Stimulated activated CD8-positive, alpha-beta memory T cell treated with anti-CD3 and anti-CD28 coated beads, Interleukin-12 subunit alpha, Interleukin-12 subunit beta, amount 100 ng/mL, for 1 hour (primary cell): ENCODE measurements around the gene TMEM9.

Source experiments
- DNase-seq: peaks from one replicate; pipeline ENCODE4 v3.0.0-alpha.2; 2020; ENCODE audit warnings: low read depth

The TMEM9 gene

DNA sequence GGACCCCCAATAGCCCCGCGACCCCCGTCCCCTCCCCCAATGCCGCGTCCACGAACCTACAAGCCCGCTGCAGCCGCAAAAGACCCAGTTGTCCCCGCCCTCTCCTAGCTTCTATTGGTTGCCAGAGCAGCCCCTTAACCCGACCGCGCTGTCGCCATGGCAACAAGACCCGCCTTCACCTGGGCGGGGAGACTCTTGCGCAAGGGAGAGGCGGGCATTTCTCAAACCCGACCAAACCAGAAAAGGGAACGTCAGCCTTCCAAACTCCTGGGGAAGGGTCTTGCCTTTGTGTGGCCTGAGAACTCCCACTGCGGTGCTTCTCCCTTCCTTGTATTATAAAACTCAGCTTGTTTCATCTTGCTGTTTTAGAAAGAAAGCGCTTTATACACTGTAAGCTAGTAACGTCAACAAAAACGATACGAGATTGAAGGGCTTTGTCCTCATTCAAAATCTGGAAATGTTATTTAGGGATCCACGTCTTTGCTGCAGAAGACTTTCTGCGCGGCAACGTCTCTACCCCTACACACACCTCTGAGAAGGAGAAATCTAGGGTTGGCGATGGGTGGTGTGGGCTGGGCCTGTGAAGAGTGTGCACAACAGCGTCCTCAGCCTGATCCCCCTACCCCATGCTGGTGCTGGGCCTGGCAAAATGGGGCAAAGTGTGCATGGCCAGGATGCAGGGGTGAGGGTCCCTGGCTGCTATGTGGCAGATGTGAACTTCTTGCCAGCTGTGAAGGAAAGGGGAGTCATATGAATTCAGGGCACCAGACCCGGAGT lies at the start of gene TMEM9:
Gene TMEM9, minus strand, starts transcription at position 86 of the 777 bp plus-strand sequence. CDS start 551 bp downstream, outside the sequence.
- DNase-seq = peak; percentile 99

DNA sequence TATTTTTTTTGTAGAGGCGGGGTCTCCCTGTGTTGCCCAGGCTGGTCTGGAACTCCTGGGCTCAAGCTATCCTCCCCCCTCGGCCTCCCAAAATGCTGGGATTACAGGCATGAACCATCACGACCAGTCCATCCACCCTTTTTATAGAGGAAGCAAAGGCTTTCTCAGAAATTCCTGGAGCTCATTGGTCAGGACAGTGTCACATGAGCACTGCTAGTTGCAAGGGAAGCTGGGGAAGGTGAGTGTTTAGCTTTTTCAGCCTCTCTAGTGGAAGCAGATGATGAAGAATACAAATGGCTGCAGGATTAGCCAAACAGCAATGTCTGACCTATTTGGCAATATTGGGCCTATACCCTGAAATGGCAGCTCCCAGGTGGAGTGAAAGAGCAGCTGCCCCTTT lies 44.3 kb upstream of the TMEM9 start:
- no peak for DNase-seq

DNA sequence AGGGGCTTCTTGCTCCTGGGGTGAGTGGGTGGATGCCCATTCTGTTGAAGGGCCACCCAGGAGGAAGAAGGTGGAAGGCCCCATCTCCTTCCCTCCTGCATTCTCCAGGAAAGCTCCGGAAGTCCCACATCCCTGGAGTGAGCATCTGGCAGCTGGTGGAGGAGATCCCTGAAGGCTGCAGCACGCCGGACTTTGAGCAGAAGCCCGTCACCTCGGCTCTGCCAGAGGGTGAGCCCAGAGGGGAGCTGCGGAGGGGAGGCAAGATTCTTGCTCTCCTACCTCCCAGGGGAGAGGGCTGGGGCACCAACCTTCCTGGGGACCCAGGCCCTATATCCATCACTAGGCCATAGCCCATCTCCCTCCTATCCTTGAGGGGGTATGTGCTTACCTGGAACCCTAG lies 39.8 kb upstream of the TMEM9 start:
- DNase-seq = no peak

DNA sequence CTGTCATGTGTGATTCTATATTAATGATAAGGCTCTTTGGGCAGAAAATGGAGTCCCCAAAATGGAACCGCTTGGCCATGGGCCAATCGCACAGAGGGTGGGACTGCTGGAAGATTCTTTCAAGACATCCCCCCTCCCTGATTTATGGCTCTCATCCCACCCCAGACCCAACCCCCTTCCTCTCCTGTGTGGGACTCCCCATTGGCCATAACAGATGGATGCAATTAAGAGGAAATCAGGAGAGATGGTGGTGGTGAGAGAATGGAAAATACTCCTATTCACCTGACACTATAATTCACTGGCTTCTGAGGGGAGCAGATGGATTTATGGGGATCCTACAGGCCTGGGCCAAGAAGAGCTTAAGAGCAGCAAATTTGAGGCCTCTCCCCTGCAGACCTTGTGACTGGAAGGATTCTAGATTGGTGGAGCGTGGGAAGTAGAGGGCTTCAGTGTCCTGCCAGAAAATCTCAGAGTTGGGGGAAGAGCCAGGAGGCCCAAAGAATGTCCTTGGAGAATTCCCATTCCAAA lies 38.1 kb upstream of the TMEM9 start:
- no peak for DNase-seq

DNA sequence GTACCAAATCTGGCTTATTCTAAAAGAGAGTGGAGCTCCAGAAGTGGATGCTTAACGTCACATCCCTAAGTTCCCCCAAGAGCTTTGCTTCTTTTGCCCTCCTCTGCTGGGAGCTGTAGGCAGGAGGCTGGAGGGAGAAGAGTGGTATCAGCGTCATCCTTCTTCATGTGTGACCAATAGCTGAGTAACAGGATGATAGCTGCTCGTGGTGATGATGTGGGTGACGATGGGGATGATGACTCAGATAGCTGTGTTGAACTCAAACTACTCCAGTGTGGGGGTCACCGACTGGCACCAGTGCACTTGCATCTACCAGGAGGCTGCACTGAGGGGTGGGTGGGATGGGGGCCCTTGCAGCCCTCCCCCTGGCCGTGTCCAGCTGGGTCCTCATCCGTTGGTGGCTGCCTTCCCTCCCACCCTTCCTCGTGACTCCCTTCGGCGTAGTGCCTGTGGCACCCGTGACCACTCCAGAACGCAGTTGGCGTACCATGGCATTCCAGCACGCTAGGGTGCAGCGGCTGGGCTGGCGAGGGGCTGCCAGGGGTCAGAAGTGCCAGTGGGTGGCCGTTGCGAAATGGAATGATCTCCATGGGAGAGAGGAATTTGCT lies 37.5 kb upstream of the TMEM9 start:
- DNase-seq = no peak

DNA sequence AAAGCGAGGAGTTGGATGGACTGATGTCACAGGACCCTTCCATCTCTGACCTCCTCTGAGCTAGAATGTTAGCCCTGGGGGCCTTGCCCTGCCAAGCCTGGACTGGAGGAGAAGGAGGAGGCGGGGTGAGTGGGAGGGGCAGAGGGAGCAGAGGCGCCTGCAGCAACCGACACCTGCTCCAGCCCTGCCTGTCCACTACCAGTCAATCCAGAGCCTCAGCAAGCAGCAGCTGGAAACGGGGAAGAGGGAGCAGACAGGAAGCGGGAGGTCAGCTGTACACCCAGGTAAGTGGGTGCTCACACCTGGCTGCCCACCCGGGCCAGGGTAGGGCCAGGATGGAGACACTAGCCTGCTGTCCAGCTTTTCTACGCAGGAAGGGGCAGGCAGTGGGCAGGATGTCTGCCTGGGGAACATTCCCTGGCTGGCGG lies 36.4 kb upstream of the TMEM9 start, which contains the start of gene IGFN1:
Gene IGFN1, plus strand, starts transcription at position 201 of the 428 bp plus-strand sequence. CDS start 2,470 bp downstream, outside the sequence.
- DNase-seq = no peak

DNA sequence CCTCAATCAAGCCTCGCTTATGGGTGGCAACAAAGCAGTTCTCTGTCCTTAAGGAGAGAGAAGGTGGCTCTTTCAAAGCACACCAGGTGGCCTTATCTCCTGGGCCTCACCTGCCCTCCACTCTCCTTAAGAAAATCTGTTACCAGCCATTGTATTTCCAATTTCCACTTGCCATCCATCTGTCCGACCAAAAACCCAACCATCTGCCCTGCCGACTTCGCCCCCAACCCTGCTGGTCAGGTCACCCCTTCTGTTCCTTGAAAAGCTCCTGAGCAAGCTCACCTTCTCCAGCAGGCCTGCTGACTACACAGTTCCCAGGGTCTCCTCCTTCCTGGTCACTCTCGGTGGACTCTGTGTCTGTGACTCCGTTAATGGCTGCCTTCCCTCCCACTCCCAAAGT lies 35.7 kb upstream of the TMEM9 start:
- DNase-seq = no peak

DNA sequence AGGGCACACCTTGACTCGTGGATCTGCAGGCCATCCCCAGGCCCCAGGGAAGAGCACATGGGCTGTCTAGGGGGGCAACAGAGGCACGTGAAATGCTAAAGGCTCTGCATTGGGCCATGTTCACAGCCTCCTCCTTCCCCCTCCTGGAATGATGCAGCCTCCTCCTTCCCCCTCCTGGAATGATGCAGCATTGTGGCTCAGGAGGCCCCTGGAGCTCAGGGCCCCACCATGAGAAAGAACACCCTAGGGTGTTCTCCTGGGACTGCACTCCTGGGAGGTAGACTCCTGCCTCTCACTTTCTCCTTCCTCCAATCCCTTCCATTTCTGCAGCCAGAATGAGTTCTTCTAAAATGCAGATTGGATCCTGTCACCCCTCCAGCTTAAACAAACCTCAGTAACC lies 34.8 kb upstream of the TMEM9 start:
- DNase-seq = no peak

DNA sequence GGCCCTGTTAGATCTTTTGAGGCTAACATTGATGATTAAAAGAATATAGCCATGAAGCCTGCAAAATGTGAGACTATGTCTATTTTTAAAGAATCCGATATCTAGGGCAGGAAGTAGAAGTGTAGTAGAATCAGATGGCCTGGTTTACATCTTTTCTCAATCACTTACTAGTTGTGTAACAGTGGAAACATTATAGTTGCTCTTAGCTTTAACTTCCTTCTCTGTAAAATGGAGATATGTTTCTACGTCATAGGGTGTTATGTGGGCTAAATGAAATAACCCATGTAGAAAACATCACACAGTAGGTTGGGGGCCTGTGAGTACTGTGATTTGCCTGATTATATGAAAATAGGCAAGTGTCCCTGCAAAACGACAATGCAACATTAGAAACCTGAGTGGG lies 31.9 kb upstream of the TMEM9 start:
- no peak for DNase-seq

DNA sequence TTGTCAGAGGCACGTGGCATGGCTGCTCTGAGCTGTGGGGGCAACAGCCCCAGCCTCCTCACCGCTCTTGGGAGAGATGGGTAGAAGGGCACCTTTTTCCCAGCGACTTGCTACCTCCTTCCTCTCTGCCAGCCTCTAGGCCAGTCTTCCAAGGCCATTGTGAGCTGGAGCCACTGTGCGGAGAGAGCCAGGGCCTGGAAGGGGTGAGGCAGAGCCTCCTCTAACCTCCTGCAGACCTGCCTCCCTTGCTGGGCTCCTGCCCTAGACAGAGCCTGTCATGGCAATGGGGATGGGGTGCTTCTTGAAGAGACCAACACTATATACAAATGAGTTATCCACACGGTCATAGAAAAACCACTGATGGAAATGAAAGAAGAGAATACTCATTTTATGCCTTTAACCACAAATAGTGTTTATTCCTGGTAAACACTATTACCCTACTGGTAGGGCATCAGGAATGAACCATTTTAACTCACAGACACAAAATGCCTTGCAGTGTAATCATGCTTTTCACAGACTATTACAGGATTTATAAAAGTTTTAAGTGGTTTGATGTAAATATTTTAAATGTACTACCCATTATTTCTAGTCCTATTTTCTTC lies 31.4 kb upstream of the TMEM9 start:
- DNase-seq = no peak

DNA sequence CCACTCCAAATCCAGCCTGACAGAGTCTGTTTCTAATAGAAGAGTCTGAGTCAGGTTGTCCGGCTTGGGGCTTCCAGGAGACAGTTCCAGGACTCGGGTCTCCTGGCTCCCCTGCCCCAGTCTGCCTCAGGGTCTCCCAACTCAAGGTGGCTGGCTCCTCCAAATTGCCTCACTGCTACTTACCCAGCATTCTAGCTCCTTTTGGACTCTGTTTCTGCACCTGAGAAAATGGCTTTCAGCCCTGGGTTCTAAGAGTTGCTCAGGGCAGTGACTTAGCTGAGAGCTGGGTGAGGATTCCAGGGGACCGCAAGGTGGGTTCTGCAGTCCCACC lies 30.8 kb upstream of the TMEM9 start:
- DNase-seq = no peak

DNA sequence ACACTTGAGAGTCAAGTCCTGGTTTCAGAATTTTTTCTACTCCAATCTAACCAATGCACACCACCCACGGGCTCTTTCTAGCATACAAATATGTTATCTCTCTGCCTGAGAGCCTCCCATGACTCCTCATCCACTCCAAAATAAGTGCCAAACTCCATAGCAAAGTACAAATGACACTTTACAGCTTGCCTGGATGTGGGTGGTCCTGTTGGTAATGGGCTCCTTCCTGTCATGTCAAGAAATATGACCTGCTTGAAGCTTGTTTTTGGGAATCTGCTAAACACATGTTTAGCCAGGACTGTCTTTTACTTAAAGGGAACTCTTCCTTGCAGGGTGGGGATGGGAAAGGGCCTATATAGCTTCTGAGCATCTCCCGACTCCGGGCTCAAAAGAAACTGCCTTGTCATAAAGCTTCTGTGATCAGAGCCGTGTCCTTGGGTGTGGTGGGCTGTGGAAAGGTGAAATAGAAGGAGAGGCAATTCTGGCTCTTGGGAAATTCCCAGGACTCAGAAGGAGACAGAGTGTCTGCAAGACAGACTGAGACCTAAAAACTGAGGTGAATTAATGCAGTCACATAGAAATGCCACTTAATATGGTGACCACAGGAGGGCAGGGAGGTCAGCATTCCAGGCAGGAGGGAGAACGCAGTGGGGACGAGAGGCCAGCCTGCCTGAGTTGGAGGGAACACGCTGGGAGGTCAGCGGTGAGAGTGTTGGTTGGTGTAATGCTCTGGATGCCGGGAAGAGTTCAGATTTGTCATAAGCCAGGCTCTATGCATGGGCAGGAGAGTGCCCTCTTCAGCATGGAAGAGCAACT lies 30.2 kb upstream of the TMEM9 start:
- no peak for DNase-seq

DNA sequence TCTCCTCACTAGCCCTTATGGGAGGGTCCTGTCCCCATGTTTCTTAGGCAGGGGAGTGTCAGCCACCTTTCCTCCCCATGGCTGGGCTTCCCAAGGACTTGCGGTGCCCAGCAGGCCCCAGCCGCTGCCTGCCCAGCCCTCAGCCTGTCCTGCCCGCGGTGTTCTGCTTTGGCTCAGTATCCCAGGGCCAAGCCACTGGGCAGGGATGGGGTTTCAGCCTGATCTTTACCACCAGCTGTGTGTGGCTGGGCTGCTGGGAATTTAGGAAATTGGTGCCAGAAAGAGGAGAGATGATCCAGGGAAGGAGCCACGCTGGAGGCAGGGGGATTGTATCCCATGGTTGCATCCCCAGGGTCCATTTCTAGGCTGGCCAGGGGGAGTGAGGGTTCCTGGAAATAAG lies 29.5 kb upstream of the TMEM9 start:
- DNase-seq = no peak

DNA sequence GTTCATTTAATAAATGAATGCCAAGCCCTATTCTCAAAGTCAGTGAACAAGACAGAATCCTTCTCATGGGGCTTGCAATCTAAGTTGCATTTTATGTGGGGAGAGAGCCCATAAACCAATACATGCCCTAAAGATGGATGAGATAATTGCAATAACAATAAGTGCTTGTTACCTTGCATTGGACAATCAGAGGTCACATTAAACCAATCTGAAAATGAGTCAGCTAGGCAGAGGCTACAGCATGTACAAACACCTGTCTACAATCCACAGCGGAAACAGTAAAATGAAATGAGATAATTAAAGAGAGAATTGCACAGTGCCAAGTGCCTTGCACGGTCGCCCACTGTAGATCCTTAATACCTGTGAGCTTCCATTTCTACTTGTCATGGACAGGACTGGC lies 28.9 kb upstream of the TMEM9 start:
- DNase-seq = no peak

DNA sequence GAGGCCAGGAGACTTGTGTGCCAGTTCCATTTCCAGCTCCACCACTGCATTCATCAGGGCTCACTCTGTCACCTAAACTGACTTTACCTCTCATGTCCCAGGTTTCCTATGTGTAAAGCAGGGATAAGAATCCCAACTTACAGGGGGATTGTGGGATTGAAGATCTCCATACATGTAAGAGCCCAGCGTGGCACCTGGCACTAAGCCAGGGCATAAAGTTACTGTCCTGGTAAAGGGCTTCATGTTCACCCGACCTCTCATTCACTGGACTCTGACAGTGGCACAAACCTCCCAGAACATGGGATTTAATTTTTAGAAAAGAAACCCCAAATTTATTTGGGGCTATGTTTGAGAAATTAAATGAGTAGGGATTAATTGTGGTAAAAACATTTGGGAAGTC lies 27.5 kb upstream of the TMEM9 start:
- DNase-seq = no peak

DNA sequence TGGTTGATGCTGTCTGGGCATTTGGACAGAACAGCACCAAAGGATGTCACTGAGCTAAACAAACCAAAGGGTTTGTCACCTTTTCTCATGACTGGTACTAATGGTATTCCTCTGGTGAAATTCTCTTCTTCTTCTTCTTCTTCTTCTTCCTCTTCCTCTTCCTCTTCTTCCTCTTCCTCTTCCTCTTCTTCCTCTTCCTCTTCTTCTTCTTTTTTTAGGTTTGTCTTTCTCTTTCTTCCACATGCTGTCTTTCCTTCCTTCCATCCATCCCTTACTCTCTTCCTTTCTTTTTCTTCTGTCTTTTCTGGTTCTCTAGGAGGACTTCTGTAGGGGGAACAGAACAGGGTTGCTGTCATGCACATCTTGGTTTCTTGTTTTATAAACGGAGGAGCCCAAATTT lies 27.0 kb upstream of the TMEM9 start:
- no peak for DNase-seq

DNA sequence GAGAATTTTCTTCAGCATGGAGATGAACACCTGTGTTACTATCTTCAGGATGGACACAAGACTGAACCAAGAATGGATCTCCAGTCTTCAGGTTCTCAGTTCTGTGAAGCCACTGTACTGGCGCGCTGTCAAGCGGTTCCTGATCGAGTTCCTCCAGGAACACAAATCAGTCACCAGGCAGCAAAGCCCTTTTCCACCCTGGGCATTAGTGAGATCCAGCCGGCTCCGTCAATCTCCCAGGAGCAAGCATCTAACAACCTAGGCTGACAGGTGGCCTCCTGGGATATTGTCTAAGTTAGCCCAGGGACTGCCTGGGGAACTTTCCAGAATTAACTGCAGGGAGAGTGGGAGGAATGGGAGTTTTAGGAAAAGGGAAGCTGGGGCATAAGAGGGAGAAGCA lies 26.6 kb upstream of the TMEM9 start:
- DNase-seq = no peak

DNA sequence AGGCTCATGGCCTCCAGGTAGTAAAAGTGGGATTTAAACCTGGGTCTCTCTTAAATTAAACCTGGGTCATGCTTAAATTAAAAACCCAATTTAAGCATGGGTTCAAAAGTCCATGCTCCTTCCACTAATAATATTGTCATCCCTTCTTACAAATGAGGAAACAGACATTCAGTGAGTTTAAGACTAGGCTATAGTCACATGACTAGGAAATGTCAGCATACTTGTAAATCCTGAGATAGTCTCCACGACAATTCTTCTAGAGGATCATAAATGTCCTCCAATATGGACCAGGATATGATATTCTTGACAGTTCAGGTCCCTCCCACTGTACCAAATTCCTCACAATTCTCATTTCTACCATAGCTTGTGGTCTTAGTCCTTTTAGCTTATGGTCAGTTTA lies 25.9 kb upstream of the TMEM9 start:
- DNase-seq = no peak

DNA sequence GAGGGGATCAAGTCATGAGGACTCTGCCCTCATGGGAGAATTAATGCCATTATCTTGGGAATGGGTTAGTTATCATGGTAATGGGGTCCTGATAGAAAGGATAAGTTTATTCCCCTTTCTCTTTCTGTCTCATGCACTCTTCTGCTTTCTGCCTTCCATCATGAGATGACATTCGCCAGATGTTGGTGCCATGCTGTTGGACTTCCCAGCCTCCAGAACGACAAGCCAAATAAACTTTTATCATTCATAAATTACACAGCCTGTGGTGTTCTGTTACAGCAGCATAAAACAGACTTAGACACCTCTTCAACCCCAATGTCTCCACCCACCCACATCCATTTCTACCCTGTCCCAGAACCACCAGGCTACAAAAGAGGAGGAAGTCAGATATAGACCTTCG lies 24.4 kb upstream of the TMEM9 start:
- DNase-seq = no peak

DNA sequence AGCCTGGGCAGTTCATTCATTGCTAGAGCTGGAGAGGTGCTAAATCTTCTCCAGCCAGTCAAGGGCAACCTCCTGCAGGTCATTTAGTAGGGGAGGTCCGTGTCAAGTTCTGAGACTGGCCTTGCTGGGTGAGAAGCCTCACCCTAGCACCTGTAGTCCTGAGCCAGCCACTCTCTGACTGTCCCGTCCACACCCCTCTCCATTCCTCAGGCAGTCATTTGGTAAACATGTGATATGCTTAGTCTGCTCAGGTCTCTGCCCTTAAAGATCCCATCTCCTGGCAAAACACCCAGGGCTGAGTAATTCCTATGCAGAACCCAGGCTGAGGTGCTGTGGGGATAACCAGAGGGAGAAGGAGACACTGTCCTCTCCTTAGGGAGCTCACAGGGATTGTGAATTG lies 22.7 kb upstream of the TMEM9 start:
- no peak for DNase-seq

DNA sequence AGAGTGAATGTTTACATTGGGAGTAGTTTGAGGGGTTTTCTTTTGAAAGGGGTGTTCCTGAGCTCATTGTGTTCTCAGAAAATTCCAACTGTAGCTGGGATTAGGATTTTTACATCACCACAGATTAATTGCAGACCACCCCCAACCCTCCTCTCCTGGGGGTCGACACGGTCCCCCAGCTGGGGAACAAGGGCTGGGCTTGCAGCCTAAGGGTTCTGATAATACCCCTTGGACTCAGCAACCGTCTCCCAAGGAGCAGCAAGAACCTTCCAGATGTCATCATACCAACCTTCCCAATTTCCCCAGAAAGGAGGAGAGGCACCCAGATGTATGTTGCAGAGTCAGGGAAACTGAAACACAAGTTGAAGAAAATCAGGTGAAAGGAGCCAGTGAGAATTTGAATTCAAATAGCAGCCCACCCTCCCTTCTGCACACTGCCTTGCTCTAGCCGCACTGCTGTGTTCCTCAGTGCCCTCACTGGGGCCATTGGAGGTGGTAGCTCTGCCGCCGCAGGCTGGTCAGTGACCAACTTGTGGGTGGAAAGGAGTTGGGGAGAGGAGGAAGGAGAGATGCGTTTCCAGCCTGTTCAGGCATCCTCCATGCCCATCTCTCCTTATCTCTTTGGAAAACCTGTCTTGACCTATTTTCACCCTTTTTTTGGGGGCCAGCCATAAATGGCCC lies 21.7 kb upstream of the TMEM9 start:
- DNase-seq = no peak

DNA sequence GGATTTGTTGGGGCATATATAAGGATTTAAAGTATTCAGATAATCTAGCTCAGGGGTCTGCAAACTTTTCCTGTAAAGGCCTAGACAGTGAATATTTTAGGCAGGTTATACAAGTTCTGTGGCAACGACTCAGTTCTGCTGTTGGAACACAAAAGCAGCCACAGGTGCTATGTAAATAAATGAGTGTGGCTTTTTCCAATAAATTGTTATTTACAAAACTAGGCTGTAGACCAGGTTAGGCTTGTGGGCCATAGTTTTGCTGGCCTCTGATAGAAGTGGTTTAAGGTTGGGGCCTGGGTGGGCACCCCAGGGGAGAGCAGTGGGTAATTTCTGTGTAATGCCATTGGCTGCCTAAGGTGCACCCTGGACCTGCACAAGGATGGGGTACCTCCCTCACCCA lies 19.5 kb upstream of the TMEM9 start:
- no peak for DNase-seq
